GM20000 (cell line): Measurements from ENCODE around the gene HSPB7.
"Not testable (repeated sequence)": the region's sequence is repeated elsewhere in the genome, so short reads cannot be mapped to it uniquely, and the experiment has no call there.

Experiments used
- DNase-seq: peaks from one replicate; pipeline ENCODE4 v3.0.0; 2012; ENCODE audit warnings: low spot score
- CTCF ChIP-seq: IDR thresholded peaks from 2 replicates; pipeline ENCODE4 v1.5.1; 2012; ENCODE audit warnings: mild to moderate bottlenecking, control low read depth; ENCODE audit errors: extremely low read depth, missing control alignments

Gene HSPB7

GRCh38 chr1:16006010-16006409 is 11.8 kb downstream of the HSPB7 start:
- no peak for TF ChIP-seq CTCF
- no peak for DNase-seq

- DNase-seq: no peak
- TF ChIP-seq CTCF: no peak
Measured at GRCh38 chr1:16005597-16005996, 12.2 kb downstream of the HSPB7 start.

- not testable (repeated sequence) for DNase-seq
Measured at GRCh38 chr1:16001274-16001673, 16.6 kb downstream of the HSPB7 start.

- DNase-seq: no peak
Measured at GRCh38 chr1:15998929-15999328, 18.9 kb downstream of the HSPB7 start.

GRCh38 chr1:15997637-15998280 is 20.1 kb downstream of the HSPB7 start:
- no peak for DNase-seq
- TF ChIP-seq CTCF: no peak

More at GRCh38 chr1:15998929-15999328, 18.9 kb downstream of the HSPB7 start:
- no peak for TF ChIP-seq CTCF

GRCh38 chr1:15997076-15997585 is 20.7 kb downstream of the HSPB7 start:
- no peak for DNase-seq
- no peak for TF ChIP-seq CTCF

GRCh38 chr1:15994590-15995351 is 23.1 kb downstream of the HSPB7 start:
- TF ChIP-seq CTCF: peak; percentile 77
- DNase-seq: peak; percentile 69
